ENCODE measurements around the gene SRRT.

GRCh38 chr7:100825215-100825671, 49.7 kb upstream of the SRRT start:
- TF ChIP-seq ZNF274 (IDR thresholded peaks at IDR 0.05; ENCODE audit: low read depth, low read length) (no peak), YY1 (IDR thresholded peaks at IDR 0.05; ENCODE audit: insufficient read depth, insufficient read length) (no peak), SUZ12 (IDR thresholded peaks at IDR 0.05; ENCODE audit: extremely low read depth, insufficient read depth, insufficient read length) (no peak)

Data from NT2/D1 (cell line).